ENCODE results near the gene ANKRD27.

The ANKRD27 gene

GRCh38 chr19:32669310-32669709, 5.7 kb downstream of the ANKRD27 start:
- Histone ChIP-seq H2AFZ (ENCODE audit: low read depth, low read length) (no peak overlapping the region), H3K79me2 (ENCODE audit: insufficient read depth, low read length) (peaks cover 89% of the 10 kb centered on the region), H3K27ac (ENCODE audit: low read length) (no peak overlapping the region), H3K4me3 (ENCODE audit: low read depth in 1 of 2, low read length in 2 of 2) (no peak overlapping the region), H3K27me3 (ENCODE audit: insufficient read depth, low read length, poor library complexity) (no peaks in the 10 kb centered on the region), H3K36me3 (ENCODE audit: insufficient read depth, low read length) (peaks cover 22% of the 10 kb centered on the region), H4K20me1 (ENCODE audit: insufficient read depth, low read length) (peaks cover 73% of the 10 kb centered on the region), H3K4me2 (ENCODE audit: insufficient read depth, low read length) (no peak overlapping the region), H3K9me3 (ENCODE audit: insufficient read depth, low read length, severe bottlenecking) (no peaks in the 10 kb centered on the region), H3K9ac (ENCODE audit: low read depth, low read length) (no peak overlapping the region), H3K4me1 (ENCODE audit: insufficient read depth, low read length) (peaks cover 21% of the 10 kb centered on the region)
- no peak for TF ChIP-seq CTCF (IDR thresholded peaks at IDR 0.05; ENCODE audit: borderline replicate concordance, extremely low read depth, low read length, poor library complexity, severe bottlenecking)
- no peak for TF ChIP-seq EZH2 (IDR thresholded peaks at IDR 0.05; ENCODE audit: borderline replicate concordance, low read depth, low read length, severe bottlenecking)
- ATAC-seq (ENCODE audit: insufficient read depth, low read depth) (no peak), DNase-seq (no peak)

- Histone ChIP-seq H3K9ac (ENCODE audit: low read depth, low read length) (no peak overlapping the region), H4K20me1 (ENCODE audit: insufficient read depth, low read length) (peaks cover 61% of the 10 kb centered on the region), H3K79me2 (ENCODE audit: insufficient read depth, low read length) (peaks cover 84% of the 10 kb centered on the region), H3K4me2 (ENCODE audit: insufficient read depth, low read length) (no peak overlapping the region), H3K4me1 (ENCODE audit: insufficient read depth, low read length) (no peaks in the 10 kb centered on the region), H3K4me3 (ENCODE audit: low read depth in 1 of 2, low read length in 2 of 2) (no peak overlapping the region), H3K36me3 (ENCODE audit: insufficient read depth, low read length) (peaks cover 17% of the 10 kb centered on the region), H3K9me3 (ENCODE audit: insufficient read depth, low read length, severe bottlenecking) (no peaks in the 10 kb centered on the region), H3K27me3 (ENCODE audit: insufficient read depth, low read length, poor library complexity) (no peaks in the 10 kb centered on the region), H2AFZ (ENCODE audit: low read depth, low read length) (no peak overlapping the region), H3K27ac (ENCODE audit: low read length) (no peak overlapping the region)
- ATAC-seq (ENCODE audit: insufficient read depth, low read depth) = no peak
- DNase-seq = no peak
- TF ChIP-seq CTCF (IDR thresholded peaks at IDR 0.05; ENCODE audit: borderline replicate concordance, extremely low read depth, low read length, poor library complexity, severe bottlenecking) (no peak), EZH2 (IDR thresholded peaks at IDR 0.05; ENCODE audit: borderline replicate concordance, low read depth, low read length, severe bottlenecking) (no peak)
Measured at GRCh38 chr19:32666084-32666483, 8.9 kb downstream of the ANKRD27 start.

GRCh38 chr19:32662186-32662585, 12.8 kb downstream of the ANKRD27 start:
- Histone ChIP-seq H3K4me2 (ENCODE audit: insufficient read depth, low read length) (no peak overlapping the region), H3K36me3 (ENCODE audit: insufficient read depth, low read length) (peaks cover 20% of the 10 kb centered on the region), H3K79me2 (ENCODE audit: insufficient read depth, low read length) (peaks cover 73% of the 10 kb centered on the region), H3K9me3 (ENCODE audit: insufficient read depth, low read length, severe bottlenecking) (no peaks in the 10 kb centered on the region), H3K9ac (ENCODE audit: low read depth, low read length) (no peak overlapping the region), H3K27ac (ENCODE audit: low read length) (no peak overlapping the region), H3K4me3 (ENCODE audit: low read depth in 1 of 2, low read length in 2 of 2) (no peak overlapping the region), H4K20me1 (ENCODE audit: insufficient read depth, low read length) (peaks cover 44% of the 10 kb centered on the region), H3K27me3 (ENCODE audit: insufficient read depth, low read length, poor library complexity) (no peaks in the 10 kb centered on the region), H2AFZ (ENCODE audit: low read depth, low read length) (no peak overlapping the region), H3K4me1 (ENCODE audit: insufficient read depth, low read length) (no peaks in the 10 kb centered on the region)
- ATAC-seq (ENCODE audit: insufficient read depth, low read depth) (no peak), DNase-seq (no peak)
- TF ChIP-seq EZH2 (IDR thresholded peaks at IDR 0.05; ENCODE audit: borderline replicate concordance, low read depth, low read length, severe bottlenecking) = no peak
- TF ChIP-seq CTCF (IDR thresholded peaks at IDR 0.05; ENCODE audit: borderline replicate concordance, extremely low read depth, low read length, poor library complexity, severe bottlenecking) = no peak

GRCh38 chr19:32661318-32661717, 13.7 kb downstream of the ANKRD27 start:
- Histone ChIP-seq H3K27ac (ENCODE audit: low read length) (no peak overlapping the region), H3K4me2 (ENCODE audit: insufficient read depth, low read length) (no peak overlapping the region), H3K27me3 (ENCODE audit: insufficient read depth, low read length, poor library complexity) (no peaks in the 10 kb centered on the region), H3K9me3 (ENCODE audit: insufficient read depth, low read length, severe bottlenecking) (no peaks in the 10 kb centered on the region), H2AFZ (ENCODE audit: low read depth, low read length) (no peak overlapping the region), H4K20me1 (ENCODE audit: insufficient read depth, low read length) (peaks cover 38% of the 10 kb centered on the region), H3K36me3 (ENCODE audit: insufficient read depth, low read length) (peaks cover 16% of the 10 kb centered on the region), H3K9ac (ENCODE audit: low read depth, low read length) (no peak overlapping the region), H3K4me3 (ENCODE audit: low read depth in 1 of 2, low read length in 2 of 2) (no peak overlapping the region), H3K4me1 (ENCODE audit: insufficient read depth, low read length) (no peaks in the 10 kb centered on the region), H3K79me2 (ENCODE audit: insufficient read depth, low read length) (peaks cover 65% of the 10 kb centered on the region)
- no peak for TF ChIP-seq EZH2 (IDR thresholded peaks at IDR 0.05; ENCODE audit: borderline replicate concordance, low read depth, low read length, severe bottlenecking)
- no peak for TF ChIP-seq CTCF (IDR thresholded peaks at IDR 0.05; ENCODE audit: borderline replicate concordance, extremely low read depth, low read length, poor library complexity, severe bottlenecking)
- no peak for ATAC-seq (ENCODE audit: insufficient read depth, low read depth)
- no peak for DNase-seq

Measured in DND-41 (cell line).